ENCODE results near the gene SOX2.

SOX2 gene

DNA sequence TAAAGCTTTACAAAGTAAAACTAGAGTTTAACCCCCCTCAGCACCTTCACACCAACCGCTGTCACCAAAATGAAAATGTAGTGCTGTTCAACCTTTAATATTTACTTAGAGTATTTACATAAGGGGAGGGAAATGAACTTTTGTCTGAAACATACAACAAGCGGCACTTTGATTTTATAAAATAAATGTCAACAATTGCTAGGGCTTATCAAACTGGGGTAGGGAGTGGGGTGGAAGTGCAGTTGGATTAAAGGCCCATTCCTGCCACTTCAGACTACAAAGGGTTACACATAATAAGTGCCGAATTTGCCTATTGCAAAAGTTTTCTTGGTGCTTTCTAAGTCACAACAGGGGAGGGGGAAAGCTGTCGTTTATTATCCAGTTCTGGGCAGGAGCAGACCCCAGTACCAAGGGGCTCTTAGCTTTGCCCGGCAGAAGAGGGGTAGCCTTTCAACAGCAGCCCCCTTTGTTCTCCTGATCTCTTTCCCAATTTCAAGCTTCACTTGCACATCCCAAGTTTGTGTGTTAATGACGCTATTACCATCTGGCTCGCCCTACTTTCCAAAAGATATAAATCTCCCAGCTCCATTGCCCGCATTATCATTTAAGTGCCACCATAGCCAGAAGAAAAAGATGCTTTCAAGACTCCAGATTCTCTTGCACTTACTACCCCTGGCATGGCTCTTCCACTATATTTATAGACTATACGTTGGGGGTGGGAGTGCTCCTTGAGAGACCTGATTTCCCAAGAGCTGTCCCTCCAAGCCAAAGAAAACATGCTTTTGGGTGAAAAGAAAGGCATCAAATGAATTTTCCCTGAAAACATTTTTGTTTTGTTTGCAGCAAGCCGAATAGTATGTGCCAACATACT is 17.0 kb downstream of the SOX2 start:
- no peaks in the 10 kb centered on the region for H3K36me3 ChIP-seq (ENCODE audit: control insufficient read depth, low read length)
- no peak overlapping the region for H3K4me2 ChIP-seq (ENCODE audit: low read length)
- no peaks in the 10 kb centered on the region for H4K20me1 ChIP-seq (ENCODE audit: control insufficient read depth, insufficient read depth, low read depth, low read length)
- no peak overlapping the region for H3K27ac ChIP-seq (ENCODE audit: low read depth, low read length)
- no peaks in the 10 kb centered on the region for H3K79me2 ChIP-seq (ENCODE audit: control insufficient read depth, low read length)
- TF ChIP-seq, protein P1, sequence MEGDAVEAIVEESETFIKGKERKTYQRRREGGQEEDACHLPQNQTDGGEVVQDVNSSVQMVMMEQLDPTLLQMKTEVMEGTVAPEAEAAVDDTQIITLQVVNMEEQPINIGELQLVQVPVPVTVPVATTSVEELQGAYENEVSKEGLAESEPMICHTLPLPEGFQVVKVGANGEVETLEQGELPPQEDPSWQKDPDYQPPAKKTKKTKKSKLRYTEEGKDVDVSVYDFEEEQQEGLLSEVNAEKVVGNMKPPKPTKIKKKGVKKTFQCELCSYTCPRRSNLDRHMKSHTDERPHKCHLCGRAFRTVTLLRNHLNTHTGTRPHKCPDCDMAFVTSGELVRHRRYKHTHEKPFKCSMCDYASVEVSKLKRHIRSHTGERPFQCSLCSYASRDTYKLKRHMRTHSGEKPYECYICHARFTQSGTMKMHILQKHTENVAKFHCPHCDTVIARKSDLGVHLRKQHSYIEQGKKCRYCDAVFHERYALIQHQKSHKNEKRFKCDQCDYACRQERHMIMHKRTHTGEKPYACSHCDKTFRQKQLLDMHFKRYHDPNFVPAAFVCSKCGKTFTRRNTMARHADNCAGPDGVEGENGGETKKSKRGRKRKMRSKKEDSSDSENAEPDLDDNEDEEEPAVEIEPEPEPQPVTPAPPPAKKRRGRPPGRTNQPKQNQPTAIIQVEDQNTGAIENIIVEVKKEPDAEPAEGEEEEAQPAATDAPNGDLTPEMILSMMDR (IDR thresholded peaks at IDR 0.05; ENCODE audit: low read depth, low read length, poor library complexity, severe bottlenecking) = no peak
- TF ChIP-seq EZH2phosphoT487 (IDR thresholded peaks at IDR 0.05; ENCODE audit: borderline replicate concordance, low read length) = no peak
- no peak overlapping the region for H3K4me3 ChIP-seq (ENCODE audit: low read length)
- no peaks in the 10 kb centered on the region for H3K9me2 ChIP-seq (replicated peaks; ENCODE audit: control insufficient read depth, low read length)
- peaks cover 6% of the 10 kb centered on the region; the same call in 1 of the 2 replicates for H3K4me1 ChIP-seq (ENCODE audit: control insufficient read depth, low read length)
- H3K9me3 ChIP-seq (ENCODE audit: control insufficient read depth, insufficient read depth, low read length) = no peaks in the 10 kb centered on the region
- H3K27me3 ChIP-seq (ENCODE audit: control insufficient read depth, low read length) = peaks cover 66% of the 10 kb centered on the region
- H3F3A ChIP-seq (ENCODE audit: control insufficient read depth, insufficient read depth) = no peaks in the 10 kb centered on the region

- Histone ChIP-seq H3K4me3 (ENCODE audit: low read length) (no peak overlapping the region), H3K27me3 (ENCODE audit: control insufficient read depth, low read length) (peaks cover 59% of the 10 kb centered on the region), H3K9me2 (replicated peaks; ENCODE audit: control insufficient read depth, low read length) (no peaks in the 10 kb centered on the region), H3K4me2 (ENCODE audit: low read length) (no peak overlapping the region), H3F3A (ENCODE audit: control insufficient read depth, insufficient read depth) (no peaks in the 10 kb centered on the region), H4K20me1 (ENCODE audit: control insufficient read depth, insufficient read depth, low read depth, low read length) (no peaks in the 10 kb centered on the region), H3K9me3 (ENCODE audit: control insufficient read depth, insufficient read depth, low read length) (no peaks in the 10 kb centered on the region), H3K36me3 (ENCODE audit: control insufficient read depth, low read length) (no peaks in the 10 kb centered on the region), H3K27ac (ENCODE audit: low read depth, low read length) (no peak overlapping the region), H3K79me2 (ENCODE audit: control insufficient read depth, low read length) (no peaks in the 10 kb centered on the region), H3K4me1 (ENCODE audit: control insufficient read depth, low read length) (peaks cover 6% of the 10 kb centered on the region; the same call in 1 of the 2 replicates)
- no peak for TF ChIP-seq EZH2phosphoT487 (IDR thresholded peaks at IDR 0.05; ENCODE audit: borderline replicate concordance, low read length)
- TF ChIP-seq, protein P1 (IDR thresholded peaks at IDR 0.05; ENCODE audit: low read depth, low read length, poor library complexity, severe bottlenecking) = no peak
These were observed 17.7 kb downstream of the SOX2 start for GRCh38 chr3:181729341-181729869.

DNA sequence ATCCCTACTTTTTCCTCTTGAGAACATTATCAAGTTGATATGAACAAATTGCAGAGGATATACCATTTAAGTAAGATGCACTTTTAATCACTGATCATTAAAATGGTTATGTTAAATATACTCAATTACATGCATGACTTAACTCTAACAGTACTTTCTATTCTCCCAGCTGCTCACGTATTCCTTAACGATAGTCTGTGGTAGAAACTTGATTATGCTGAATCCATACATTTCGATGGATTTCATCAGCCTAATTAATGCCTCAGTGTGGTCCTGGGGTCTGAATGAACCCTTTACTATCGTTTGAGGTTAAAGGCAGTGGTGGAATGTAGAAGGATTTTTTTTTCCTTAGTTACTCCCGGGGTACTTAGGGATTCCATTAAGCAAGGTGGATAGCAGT is 18.6 kb downstream of the SOX2 start:
- TF ChIP-seq, protein P1 (IDR thresholded peaks at IDR 0.05; ENCODE audit: low read depth, low read length, poor library complexity, severe bottlenecking) = no peak
- TF ChIP-seq EZH2phosphoT487 (IDR thresholded peaks at IDR 0.05; ENCODE audit: borderline replicate concordance, low read length) = no peak
- Histone ChIP-seq H3K27ac (ENCODE audit: low read depth, low read length) (no peak overlapping the region), H3K27me3 (ENCODE audit: control insufficient read depth, low read length) (peaks cover 51% of the 10 kb centered on the region)

More for the DNA sequence above, 18.6 kb downstream of the SOX2 start:
- no peaks in the 10 kb centered on the region for H3K9me3 ChIP-seq (ENCODE audit: control insufficient read depth, insufficient read depth, low read length)
- peaks cover 6% of the 10 kb centered on the region; the same call in 1 of the 2 replicates for H3K4me1 ChIP-seq (ENCODE audit: control insufficient read depth, low read length)
- H3K79me2 ChIP-seq (ENCODE audit: control insufficient read depth, low read length) = no peaks in the 10 kb centered on the region
- H3K9me2 ChIP-seq (replicated peaks; ENCODE audit: control insufficient read depth, low read length) = no peaks in the 10 kb centered on the region
- H3K4me2 ChIP-seq (ENCODE audit: low read length) = no peak overlapping the region
- H3F3A ChIP-seq (ENCODE audit: control insufficient read depth, insufficient read depth) = no peaks in the 10 kb centered on the region
- no peaks in the 10 kb centered on the region for H3K36me3 ChIP-seq (ENCODE audit: control insufficient read depth, low read length)
- H3K4me3 ChIP-seq (ENCODE audit: low read length) = no peak overlapping the region
- H4K20me1 ChIP-seq (ENCODE audit: control insufficient read depth, insufficient read depth, low read depth, low read length) = no peaks in the 10 kb centered on the region
